HS-27A (cell line): ENCODE results near the gene RPL36AL.
"Not testable (repeated sequence)": the region's sequence is repeated elsewhere in the genome, so short reads cannot be mapped to it uniquely, and the experiment has no call there.

Experiments
- DNase-seq: peaks from one replicate; pipeline ENCODE4 v3.0.0-alpha.2; 2012; ENCODE audit warnings: low read depth, missing footprints

Gene RPL36AL

GRCh38 chr14:49620182-49621113, at the start of gene RPL36AL, which contains the start of gene MGAT2:
Gene RPL36AL (minus strand): TSS chr14:49620626. CDS start chr14:49619104, 1,522 bp downstream.
Gene MGAT2 (plus strand): TSS chr14:49620799. CDS start chr14:49621269, 470 bp downstream.
- DNase-seq = peak; percentile 96

- DNase-seq = no peak
Measured at GRCh38 chr14:49659526-49660455, 39.4 kb upstream of the RPL36AL start.

GRCh38 chr14:49657500-49657899, 37.1 kb upstream of the RPL36AL start:
- DNase-seq = not testable (repeated sequence)

GRCh38 chr14:49654511-49654910, 34.1 kb upstream of the RPL36AL start:
- DNase-seq = no peak

- no peak for DNase-seq
Measured at GRCh38 chr14:49653508-49653907, 33.1 kb upstream of the RPL36AL start.

- DNase-seq = no peak
Measured at GRCh38 chr14:49642163-49642562, 21.7 kb upstream of the RPL36AL start.

- DNase-seq = no peak
Measured at GRCh38 chr14:49641697-49642129, 21.3 kb upstream of the RPL36AL start.

GRCh38 chr14:49640540-49641417, 20.4 kb upstream of the RPL36AL start:
- DNase-seq = no peak

GRCh38 chr14:49637534-49638078, 17.2 kb upstream of the RPL36AL start:
- no peak for DNase-seq

GRCh38 chr14:49636866-49637265, 16.4 kb upstream of the RPL36AL start:
- no peak for DNase-seq

GRCh38 chr14:49634547-49635334, 14.3 kb upstream of the RPL36AL start, which contains the start of gene DNAAF2:
Gene DNAAF2 (minus strand): TSS chr14:49635244. CDS start chr14:49635149, 95 bp downstream.
- DNase-seq = peak; percentile 64

- peak; percentile 80 for DNase-seq
Measured at GRCh38 chr14:49633640-49634546, 13.5 kb upstream of the RPL36AL start.

- no peak for DNase-seq
Measured at GRCh38 chr14:49623941-49624839, 3.8 kb upstream of the RPL36AL start.

GRCh38 chr14:49623387-49623786, 3.0 kb upstream of the RPL36AL start:
- no peak for DNase-seq

GRCh38 chr14:49622022-49622607, 1.7 kb upstream of the RPL36AL start:
- no peak for DNase-seq

GRCh38 chr14:49621114-49621881, 872 bp upstream of the RPL36AL start:
- DNase-seq = no peak

- no peak for DNase-seq
Measured at GRCh38 chr14:49619730-49620129, 696 bp downstream of the RPL36AL start.
